Measurements from ENCODE around the gene B9D1.

DNA sequence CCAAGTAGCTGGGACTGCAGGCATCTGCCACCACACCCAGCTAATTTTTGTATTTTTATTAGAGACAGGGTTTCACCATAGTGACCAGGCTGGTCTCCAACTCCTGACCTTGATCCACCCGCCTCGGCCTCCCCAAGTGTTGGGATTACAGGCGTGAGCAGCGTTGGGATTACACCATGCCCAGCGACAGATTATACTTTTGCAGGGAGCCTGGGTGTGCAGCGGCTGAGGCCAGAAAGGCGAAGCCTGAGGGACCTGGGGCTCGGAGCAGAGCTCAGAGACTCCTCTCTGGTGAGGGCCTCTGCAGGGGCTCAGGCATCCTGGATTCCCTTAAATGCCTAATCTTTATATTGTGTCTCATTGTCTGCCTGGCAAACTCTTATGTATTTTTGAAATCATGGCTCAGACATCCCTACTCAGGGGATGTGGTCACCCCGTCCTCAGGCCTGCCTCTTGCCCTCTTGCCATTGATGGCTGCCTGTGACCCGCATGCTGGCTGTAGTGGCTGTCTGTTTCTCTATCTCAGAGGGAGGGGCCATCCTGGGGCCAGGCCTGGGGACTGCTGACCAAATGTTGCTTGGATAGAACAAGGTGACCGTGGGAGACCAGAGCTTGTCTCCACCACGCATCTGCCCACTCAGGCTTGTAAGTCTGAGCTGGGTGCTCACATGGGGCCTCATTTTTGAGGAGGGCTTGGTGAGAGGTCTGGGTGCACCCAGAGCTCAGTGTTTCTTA lies 42.6 kb downstream of the B9D1 start:
- TF ChIP-seq, protein P1, sequence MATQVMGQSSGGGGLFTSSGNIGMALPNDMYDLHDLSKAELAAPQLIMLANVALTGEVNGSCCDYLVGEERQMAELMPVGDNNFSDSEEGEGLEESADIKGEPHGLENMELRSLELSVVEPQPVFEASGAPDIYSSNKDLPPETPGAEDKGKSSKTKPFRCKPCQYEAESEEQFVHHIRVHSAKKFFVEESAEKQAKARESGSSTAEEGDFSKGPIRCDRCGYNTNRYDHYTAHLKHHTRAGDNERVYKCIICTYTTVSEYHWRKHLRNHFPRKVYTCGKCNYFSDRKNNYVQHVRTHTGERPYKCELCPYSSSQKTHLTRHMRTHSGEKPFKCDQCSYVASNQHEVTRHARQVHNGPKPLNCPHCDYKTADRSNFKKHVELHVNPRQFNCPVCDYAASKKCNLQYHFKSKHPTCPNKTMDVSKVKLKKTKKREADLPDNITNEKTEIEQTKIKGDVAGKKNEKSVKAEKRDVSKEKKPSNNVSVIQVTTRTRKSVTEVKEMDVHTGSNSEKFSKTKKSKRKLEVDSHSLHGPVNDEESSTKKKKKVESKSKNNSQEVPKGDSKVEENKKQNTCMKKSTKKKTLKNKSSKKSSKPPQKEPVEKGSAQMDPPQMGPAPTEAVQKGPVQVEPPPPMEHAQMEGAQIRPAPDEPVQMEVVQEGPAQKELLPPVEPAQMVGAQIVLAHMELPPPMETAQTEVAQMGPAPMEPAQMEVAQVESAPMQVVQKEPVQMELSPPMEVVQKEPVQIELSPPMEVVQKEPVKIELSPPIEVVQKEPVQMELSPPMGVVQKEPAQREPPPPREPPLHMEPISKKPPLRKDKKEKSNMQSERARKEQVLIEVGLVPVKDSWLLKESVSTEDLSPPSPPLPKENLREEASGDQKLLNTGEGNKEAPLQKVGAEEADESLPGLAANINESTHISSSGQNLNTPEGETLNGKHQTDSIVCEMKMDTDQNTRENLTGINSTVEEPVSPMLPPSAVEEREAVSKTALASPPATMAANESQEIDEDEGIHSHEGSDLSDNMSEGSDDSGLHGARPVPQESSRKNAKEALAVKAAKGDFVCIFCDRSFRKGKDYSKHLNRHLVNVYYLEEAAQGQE (IDR thresholded peaks at IDR 0.05; ENCODE audit: insufficient read depth in 1 of 2, low read depth in 2 of 2, low read length in 2 of 2) = no peak
- TF ChIP-seq POLR2AphosphoS5 (IDR thresholded peaks at IDR 0.05; ENCODE audit: low read depth, low read length) (no peak), SIN3A (IDR thresholded peaks at IDR 0.05; ENCODE audit: borderline replicate concordance, insufficient read depth, low read length) (no peak), TAF1 (IDR thresholded peaks at IDR 0.05; ENCODE audit: borderline replicate concordance, insufficient read depth, low read length) (no peak)

Data from PFSK-1 (cell line).